A673 (cell line): ENCODE measurements around the gene SLC44A3.

Experiments
- CTCF ChIP-seq: fragments of 300-800, 200-600 bp; sonication (generic); conservative IDR thresholded peaks from 2 replicates; pipeline ENCODE4 v1.5.1; 2017; ENCODE audit warnings: low read depth, mild to moderate bottlenecking, antibody characterized with exemption, low read length, moderate library complexity, mixed read lengths
- EZH2 ChIP-seq: fragments of 200-600 bp; sonication (generic); IDR thresholded peaks from 2 replicates; pipeline ENCODE4 v1.6.1; 2017; ENCODE audit warnings: borderline replicate concordance, low read depth, mild to moderate bottlenecking, mixed read lengths, antibody characterized with exemption, low read length; ENCODE audit not compliant: poor library complexity, severe bottlenecking

DNA sequence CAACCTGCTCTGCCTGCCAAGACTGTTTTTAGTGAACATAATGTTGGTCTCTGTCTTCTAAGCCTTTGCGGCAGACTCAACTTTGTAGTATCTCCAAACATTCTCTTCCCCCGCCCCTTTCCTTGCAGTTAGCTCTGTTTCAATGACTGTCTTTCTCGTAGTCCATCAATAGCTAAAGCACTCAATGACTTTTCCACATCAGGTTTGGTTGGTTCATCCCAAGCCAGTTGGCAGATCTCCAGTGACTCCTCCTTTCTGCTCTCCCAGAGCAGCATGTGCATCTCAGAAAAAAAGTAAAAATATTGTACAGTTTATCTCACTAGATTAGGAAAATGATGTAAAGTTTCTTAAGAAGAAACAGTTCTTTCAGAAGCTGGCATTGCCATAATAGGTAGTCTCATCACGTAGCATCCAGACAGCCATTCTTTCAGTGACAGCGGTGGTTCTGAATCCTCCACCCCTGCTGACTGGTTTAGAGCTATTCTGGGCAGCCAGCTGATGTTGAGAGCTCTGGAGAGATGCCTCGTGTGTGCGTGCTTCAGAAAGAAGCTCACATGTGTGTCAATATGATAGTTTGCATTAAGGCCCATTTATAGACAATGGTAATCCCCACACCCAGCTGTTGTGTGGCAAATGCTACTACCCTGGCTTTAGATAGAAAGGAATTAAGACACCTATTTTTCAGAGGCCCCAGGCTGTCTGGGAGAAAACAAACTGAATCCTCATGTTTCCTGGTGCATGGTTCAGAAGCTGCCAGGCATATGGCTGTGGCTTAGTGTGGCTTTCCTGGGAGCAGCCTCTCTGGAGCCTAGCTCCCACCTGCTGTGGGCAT lies 53.6 kb downstream of the SLC44A3 start:
- TF ChIP-seq CTCF (no peak), EZH2 (no peak)
